Measurements from ENCODE around the gene CRIP2. TPM values are rescaled to one million over a fixed set of nuclear protein-coding genes. Genes with fewer than 3 reads are reported as not detected.

Gene CRIP2
- total and polyA plus RNA-seq, 2 of the 13 experiments (the other 11 are each of a cell fraction or from before 2014, with no cell fraction given): 31.6 to 37.9 TPM

GRCh38 chr14:105484069-105484996 lies 9.7 kb downstream of the CRIP2 start (continued):
- no peak for TF ChIP-seq REST (IDR thresholded peaks at IDR 0.05; ENCODE audit: borderline replicate concordance in 1 of 2, low read depth in 1 of 2, low read length in 2 of 2)
- no peak for TF ChIP-seq FOXP4 (CRISPR knock-in tag; IDR thresholded peaks at IDR 0.05)
- peak; percentile 65 for TF ChIP-seq ZFX (CRISPR knock-in tag; IDR thresholded peaks at IDR 0.05; ENCODE audit: low read depth)
- no peak for TF ChIP-seq HNF4G (IDR thresholded peaks at IDR 0.05; ENCODE audit: borderline replicate concordance, low read depth, low read length)
- TF ChIP-seq HNF4G (CRISPR knock-in tag; IDR thresholded peaks at IDR 0.05; ENCODE audit: borderline replicate concordance, low read depth): no peak
- TF ChIP-seq FIP1L1 (IDR thresholded peaks at IDR 0.05; ENCODE audit: borderline replicate concordance, insufficient read depth, low read depth, low read length): no peak
- TF ChIP-seq TRIM24 (CRISPR knock-in tag; IDR thresholded peaks at IDR 0.05): no peak
- no peak for TF ChIP-seq PHB2 (IDR thresholded peaks at IDR 0.05; ENCODE audit: partially characterized antibody)
- 0 out of 2 replicates have a peak, but pooled peaks have one; percentile 15 for TF ChIP-seq POLR2AphosphoS2 (IDR thresholded peaks at IDR 0.05; ENCODE audit: low read depth, low read length)
- TF ChIP-seq SPEN (CRISPR knock-in tag; IDR thresholded peaks at IDR 0.05; ENCODE audit: low read depth): 0 out of 2 replicates have a peak, but pooled peaks have one; percentile 26
- TF ChIP-seq ZHX2 (IDR thresholded peaks at IDR 0.05; ENCODE audit: low read depth): no peak
- TF ChIP-seq ZHX2 (CRISPR knock-in tag; IDR thresholded peaks at IDR 0.05; ENCODE audit: borderline replicate concordance): no peak
- TF ChIP-seq NFKB2 (CRISPR knock-in tag; IDR thresholded peaks at IDR 0.05; ENCODE audit: borderline replicate concordance): no peak; the same call in 1 of the 2 replicates
- TF ChIP-seq THRA (CRISPR knock-in tag; IDR thresholded peaks at IDR 0.05; ENCODE audit: borderline replicate concordance): peak; percentile 48; the same call in 1 of the 2 replicates

All from HepG2 (cell line).